Neural cell (in vitro differentiated cells): ENCODE data around the gene C1orf141. TPM values are rescaled to one million over a fixed set of nuclear protein-coding genes. Genes with fewer than 3 reads are reported as not detected.

Experiments used
- H2AFZ ChIP-seq: fragments of 200-600, 300-800 bp; sonication (generic), shearing (Covaris generic); 2 replicates; pipeline ENCODE4 v1.6.0; 2014; ENCODE audit warnings: low read depth, mild to moderate bottlenecking, antibody characterized with exemption, low read length, moderate library complexity
- H3F3A ChIP-seq: fragments of 200-600 bp; shearing (Covaris generic); 2 replicates; pipeline ENCODE4 v1.6.1; 2016; ENCODE audit warnings: mild to moderate bottlenecking, moderate library complexity, mixed read lengths, antibody characterized with exemption, low read length; ENCODE audit not compliant: insufficient read depth, poor library complexity, severe bottlenecking
- H3K27ac ChIP-seq: fragments of 200-600, 300-800 bp; sonication (generic), shearing (Covaris generic); 2 replicates; pipeline ENCODE4 v1.5.1; 2014; ENCODE audit warnings: mild to moderate bottlenecking, low read length, moderate library complexity
- H3K27me3 ChIP-seq: fragments of 300-800, 200-600 bp; sonication (generic), shearing (Covaris generic); 2 replicates; pipeline ENCODE4 v1.6.0; 2014; ENCODE audit warnings: mild to moderate bottlenecking, low read depth, low read length, moderate library complexity; ENCODE audit not compliant: insufficient read depth
- H3K36me3 ChIP-seq: fragments of 300-800, 200-600 bp; sonication (generic), shearing (Covaris generic); 2 replicates; pipeline ENCODE4 v1.5.1; 2014; ENCODE audit warnings: mild to moderate bottlenecking, antibody characterized with exemption, low read length, moderate library complexity; ENCODE audit not compliant: insufficient read depth
- H3K4me2 ChIP-seq: fragments of 300-800, 200-600 bp; sonication (generic), shearing (Covaris generic); 2 replicates; pipeline ENCODE4 v1.6.0; 2014; ENCODE audit warnings: mild to moderate bottlenecking, low read length
- H3K4me3 ChIP-seq: fragments of 300-800, 200-600 bp; sonication (generic), shearing (Covaris generic); 2 replicates; pipeline ENCODE4 v1.5.1; 2014; ENCODE audit warnings: mild to moderate bottlenecking, low read length, moderate library complexity
- H3K79me2 ChIP-seq: fragments of 200-600 bp; shearing (Covaris generic); replicated peaks from 2 replicates; pipeline ENCODE4 v1.6.0; 2014; ENCODE audit warnings: mild to moderate bottlenecking, low read length, moderate library complexity; ENCODE audit not compliant: insufficient read depth
- H3K9ac ChIP-seq: fragments of 300-800, 200-600 bp; sonication (generic), shearing (Covaris generic); 2 replicates; pipeline ENCODE4 v1.6.1; 2016; ENCODE audit warnings: mild to moderate bottlenecking, low read length, mixed read lengths
- H3K9me2 ChIP-seq: fragments of 200-600 bp; shearing (Covaris generic); 2 replicates; pipeline ENCODE4 v1.6.1; 2016; ENCODE audit warnings: mild to moderate bottlenecking, low read length, mixed read lengths; ENCODE audit not compliant: insufficient read depth
- H3K9me3 ChIP-seq: fragments of 200-600, 300-800 bp; sonication (generic), shearing (Covaris generic); 2 replicates; pipeline ENCODE4 v1.6.1; 2016; ENCODE audit warnings: mild to moderate bottlenecking, mixed run types, low read length, moderate library complexity, mixed read lengths
- H4K20me1 ChIP-seq: fragments of 200-600 bp; shearing (Covaris generic); 2 replicates; pipeline ENCODE4 v1.6.1; 2016; ENCODE audit warnings: mild to moderate bottlenecking, mixed run types; ENCODE audit not compliant: insufficient read depth
- EP300 ChIP-seq: fragments of 450-650 bp; conservative IDR thresholded peaks from 2 replicates; pipeline ENCODE4 v1.6.1; 2014; ENCODE audit warnings: antibody characterized with exemption, mild to moderate bottlenecking, moderate library complexity; ENCODE audit not compliant: poor library complexity, severe bottlenecking
- EZH2 ChIP-seq: fragments of 200-600, 300-800 bp; shearing (Covaris generic), sonication (generic); IDR thresholded peaks from 2 replicates; pipeline ENCODE4 v1.6.1; 2014; ENCODE audit warnings: antibody characterized with exemption, low read length, borderline replicate concordance, mild to moderate bottlenecking; ENCODE audit not compliant: insufficient read depth, poor library complexity, severe bottlenecking
- MXI1 ChIP-seq: fragments of 450-650 bp; conservative IDR thresholded peaks from 2 replicates; pipeline ENCODE4 v1.6.1; 2014; ENCODE audit warnings: antibody characterized with exemption, mild to moderate bottlenecking; ENCODE audit not compliant: poor library complexity, severe bottlenecking
- POLR2AphosphoS5 ChIP-seq: IDR thresholded peaks from 2 replicates; pipeline ENCODE4 v1.6.1; 2012
- RAD21 ChIP-seq: fragments of 450-650 bp; conservative IDR thresholded peaks from 2 replicates; pipeline ENCODE4 v1.6.1; 2014; ENCODE audit warnings: antibody characterized with exemption, mild to moderate bottlenecking, moderate library complexity
- SMC3 ChIP-seq: fragments of 450-650 bp; conservative IDR thresholded peaks from 2 replicates; pipeline ENCODE4 v1.6.1; 2014; ENCODE audit warnings: antibody characterized with exemption, mild to moderate bottlenecking, moderate library complexity; ENCODE audit not compliant: poor library complexity
- TAF1 ChIP-seq: IDR thresholded peaks from 2 replicates; pipeline ENCODE4 v1.6.1; 2012; ENCODE audit warnings: low read depth
- polyA plus RNA-seq: library from polyadenylated mRNA; depleted of rRNA; stranded (reverse); fragments of >200 nt; gene quantifications from 2 replicates; pipeline ENCODE4 v1.2.3, GENCODE V29; 2014
- TF ChIP-seq, protein P1 (sequence below): fragments of 450-650 bp; IDR thresholded peaks from 2 replicates; pipeline ENCODE4 v1.5.1; 2014; ENCODE audit warnings: antibody characterized with exemption, mild to moderate bottlenecking, moderate library complexity; ENCODE audit not compliant: poor library complexity, severe bottlenecking
- TF ChIP-seq, protein P2 (sequence below): IDR thresholded peaks from 2 replicates; pipeline ENCODE4 v1.6.1; 2012; ENCODE audit warnings: borderline replicate concordance

Gene C1orf141
- polyA plus RNA-seq, 1 donor from 2014 or later = not detected

DNA sequence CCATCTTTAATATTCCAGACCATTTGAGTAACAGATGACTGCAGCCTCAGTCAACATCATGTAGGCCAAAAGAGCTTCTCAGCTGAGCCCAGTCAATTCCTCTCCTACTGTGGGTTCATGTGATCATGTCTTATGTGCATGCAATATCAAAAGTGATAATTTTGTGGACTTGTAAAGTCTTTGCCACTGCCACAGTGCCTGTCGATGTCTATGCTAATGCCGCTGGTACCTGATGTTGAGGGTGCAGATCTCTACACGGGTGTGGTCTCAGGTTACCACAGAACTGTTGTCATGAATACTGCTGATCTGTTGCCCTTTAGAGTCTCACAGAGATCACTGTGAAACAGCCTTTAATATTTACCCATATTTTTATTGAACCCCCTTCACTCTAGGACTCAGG is 11.3 kb upstream of the C1orf141 start:
- no peak overlapping the region for H3K4me3 ChIP-seq
- H3K36me3 ChIP-seq = no peaks in the 10 kb centered on the region
- H3F3A ChIP-seq = no peaks in the 10 kb centered on the region
- H4K20me1 ChIP-seq = no peaks in the 10 kb centered on the region
- H3K27me3 ChIP-seq = no peaks in the 10 kb centered on the region
- H3K4me2 ChIP-seq = no peak overlapping the region
- no peaks in the 10 kb centered on the region for H3K9me2 ChIP-seq
- H3K27ac ChIP-seq = no peak overlapping the region
- H2AFZ ChIP-seq = no peak overlapping the region
- no peak overlapping the region for H3K9ac ChIP-seq
- no peaks in the 10 kb centered on the region for H3K9me3 ChIP-seq
- TF ChIP-seq MXI1 = no peak
- TF ChIP-seq, protein P1, sequence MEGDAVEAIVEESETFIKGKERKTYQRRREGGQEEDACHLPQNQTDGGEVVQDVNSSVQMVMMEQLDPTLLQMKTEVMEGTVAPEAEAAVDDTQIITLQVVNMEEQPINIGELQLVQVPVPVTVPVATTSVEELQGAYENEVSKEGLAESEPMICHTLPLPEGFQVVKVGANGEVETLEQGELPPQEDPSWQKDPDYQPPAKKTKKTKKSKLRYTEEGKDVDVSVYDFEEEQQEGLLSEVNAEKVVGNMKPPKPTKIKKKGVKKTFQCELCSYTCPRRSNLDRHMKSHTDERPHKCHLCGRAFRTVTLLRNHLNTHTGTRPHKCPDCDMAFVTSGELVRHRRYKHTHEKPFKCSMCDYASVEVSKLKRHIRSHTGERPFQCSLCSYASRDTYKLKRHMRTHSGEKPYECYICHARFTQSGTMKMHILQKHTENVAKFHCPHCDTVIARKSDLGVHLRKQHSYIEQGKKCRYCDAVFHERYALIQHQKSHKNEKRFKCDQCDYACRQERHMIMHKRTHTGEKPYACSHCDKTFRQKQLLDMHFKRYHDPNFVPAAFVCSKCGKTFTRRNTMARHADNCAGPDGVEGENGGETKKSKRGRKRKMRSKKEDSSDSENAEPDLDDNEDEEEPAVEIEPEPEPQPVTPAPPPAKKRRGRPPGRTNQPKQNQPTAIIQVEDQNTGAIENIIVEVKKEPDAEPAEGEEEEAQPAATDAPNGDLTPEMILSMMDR = no peak
- TF ChIP-seq, protein P2, sequence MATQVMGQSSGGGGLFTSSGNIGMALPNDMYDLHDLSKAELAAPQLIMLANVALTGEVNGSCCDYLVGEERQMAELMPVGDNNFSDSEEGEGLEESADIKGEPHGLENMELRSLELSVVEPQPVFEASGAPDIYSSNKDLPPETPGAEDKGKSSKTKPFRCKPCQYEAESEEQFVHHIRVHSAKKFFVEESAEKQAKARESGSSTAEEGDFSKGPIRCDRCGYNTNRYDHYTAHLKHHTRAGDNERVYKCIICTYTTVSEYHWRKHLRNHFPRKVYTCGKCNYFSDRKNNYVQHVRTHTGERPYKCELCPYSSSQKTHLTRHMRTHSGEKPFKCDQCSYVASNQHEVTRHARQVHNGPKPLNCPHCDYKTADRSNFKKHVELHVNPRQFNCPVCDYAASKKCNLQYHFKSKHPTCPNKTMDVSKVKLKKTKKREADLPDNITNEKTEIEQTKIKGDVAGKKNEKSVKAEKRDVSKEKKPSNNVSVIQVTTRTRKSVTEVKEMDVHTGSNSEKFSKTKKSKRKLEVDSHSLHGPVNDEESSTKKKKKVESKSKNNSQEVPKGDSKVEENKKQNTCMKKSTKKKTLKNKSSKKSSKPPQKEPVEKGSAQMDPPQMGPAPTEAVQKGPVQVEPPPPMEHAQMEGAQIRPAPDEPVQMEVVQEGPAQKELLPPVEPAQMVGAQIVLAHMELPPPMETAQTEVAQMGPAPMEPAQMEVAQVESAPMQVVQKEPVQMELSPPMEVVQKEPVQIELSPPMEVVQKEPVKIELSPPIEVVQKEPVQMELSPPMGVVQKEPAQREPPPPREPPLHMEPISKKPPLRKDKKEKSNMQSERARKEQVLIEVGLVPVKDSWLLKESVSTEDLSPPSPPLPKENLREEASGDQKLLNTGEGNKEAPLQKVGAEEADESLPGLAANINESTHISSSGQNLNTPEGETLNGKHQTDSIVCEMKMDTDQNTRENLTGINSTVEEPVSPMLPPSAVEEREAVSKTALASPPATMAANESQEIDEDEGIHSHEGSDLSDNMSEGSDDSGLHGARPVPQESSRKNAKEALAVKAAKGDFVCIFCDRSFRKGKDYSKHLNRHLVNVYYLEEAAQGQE = no peak
- no peak for TF ChIP-seq RAD21
- no peak for TF ChIP-seq POLR2AphosphoS5
- no peak for TF ChIP-seq SMC3
- TF ChIP-seq EZH2 = no peak
- no peak for TF ChIP-seq EP300
- no peak for TF ChIP-seq TAF1
- no peaks in the 10 kb centered on the region for H3K79me2 ChIP-seq

DNA sequence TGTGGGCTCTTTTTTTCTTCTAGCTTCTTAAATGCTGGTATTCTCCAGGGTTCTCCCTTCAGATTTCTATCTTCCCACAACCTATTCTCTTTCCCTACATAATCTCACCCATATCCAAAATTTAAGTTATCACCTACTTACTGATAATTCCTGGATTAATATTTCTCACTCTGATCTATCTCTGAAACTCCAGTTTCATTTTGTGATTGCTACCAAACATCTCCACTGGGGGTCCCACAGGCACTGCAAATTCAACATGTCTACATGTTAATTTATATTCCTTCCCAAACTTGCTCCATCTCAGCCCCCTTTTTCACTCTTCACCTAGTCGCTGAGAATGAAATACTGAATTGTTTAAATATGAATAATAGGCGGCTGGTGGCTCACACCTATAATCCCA is 9.9 kb upstream of the C1orf141 start:
- no peak for TF ChIP-seq EP300
- no peak for TF ChIP-seq EZH2
- no peak for TF ChIP-seq RAD21
- TF ChIP-seq POLR2AphosphoS5 = no peak
- TF ChIP-seq TAF1 = no peak
- TF ChIP-seq, protein P1 = no peak
- TF ChIP-seq SMC3 = no peak
- no peak for TF ChIP-seq MXI1
- TF ChIP-seq, protein P2 = no peak
- H3F3A ChIP-seq = no peaks in the 10 kb centered on the region
- no peaks in the 10 kb centered on the region for H3K9me3 ChIP-seq
- no peak overlapping the region for H2AFZ ChIP-seq
- no peaks in the 10 kb centered on the region for H3K27me3 ChIP-seq
- no peaks in the 10 kb centered on the region for H3K9me2 ChIP-seq
- no peak overlapping the region for H3K27ac ChIP-seq
- no peaks in the 10 kb centered on the region for H3K36me3 ChIP-seq
- H3K4me2 ChIP-seq = no peak overlapping the region
- H4K20me1 ChIP-seq = no peaks in the 10 kb centered on the region
- H3K4me3 ChIP-seq = no peak overlapping the region
- no peaks in the 10 kb centered on the region for H3K79me2 ChIP-seq
- H3K9ac ChIP-seq = no peak overlapping the region
